HG03342 (cell line): ENCODE results near the gene SPN.
"Not testable (repeated sequence)": the region's sequence is repeated elsewhere in the genome, so short reads cannot be mapped to it uniquely, and the experiment has no call there.

Experiments used
- ATAC-seq: cut with Tn5 transposase; IDR thresholded peaks from one replicate; pipeline ENCODE4 v1.9.1; 2021; ENCODE audit warnings: mild to moderate bottlenecking, moderate library complexity; ENCODE audit not compliant: unreplicated experiment

SPN gene

DNA sequence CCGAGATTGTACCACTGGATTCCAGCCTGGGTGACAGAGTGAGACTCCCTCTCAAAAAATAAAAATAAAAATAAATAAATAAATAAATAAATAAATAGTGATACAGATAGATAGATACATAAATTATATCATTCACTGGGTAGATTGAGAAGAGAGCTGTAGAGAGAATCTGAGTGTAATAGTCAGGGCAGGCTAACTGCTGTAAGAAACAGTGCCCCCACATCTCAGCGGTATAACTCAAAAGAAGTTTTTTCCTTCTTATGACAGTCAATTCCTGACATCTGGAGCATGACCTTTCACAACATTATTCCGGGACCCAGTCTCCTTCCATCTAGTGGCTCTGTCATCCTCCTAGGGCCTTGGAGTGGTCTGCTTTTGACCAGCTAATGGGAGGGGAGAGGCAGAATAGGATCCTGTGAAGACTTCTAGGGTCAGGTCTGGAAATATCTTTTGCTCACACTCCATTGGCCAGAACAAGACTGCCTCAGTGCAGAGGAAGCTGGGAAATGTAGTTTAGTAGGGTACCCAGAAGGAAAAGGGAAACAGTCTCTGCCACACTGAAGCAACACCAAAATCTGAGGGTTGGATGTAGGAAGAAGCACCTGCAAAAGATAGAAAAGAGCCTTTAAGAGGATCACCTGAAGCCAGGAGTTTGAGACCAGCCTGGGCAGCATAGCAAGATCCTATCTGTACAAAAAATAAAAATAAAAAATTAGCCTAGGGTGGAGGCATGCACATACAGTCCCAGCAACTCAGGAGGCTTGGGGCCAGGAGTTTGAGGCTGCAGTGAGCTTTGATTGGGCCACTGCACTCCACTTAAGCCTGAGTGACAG, 13.0 kb downstream of the SPN start:
- ATAC-seq = no peak

DNA sequence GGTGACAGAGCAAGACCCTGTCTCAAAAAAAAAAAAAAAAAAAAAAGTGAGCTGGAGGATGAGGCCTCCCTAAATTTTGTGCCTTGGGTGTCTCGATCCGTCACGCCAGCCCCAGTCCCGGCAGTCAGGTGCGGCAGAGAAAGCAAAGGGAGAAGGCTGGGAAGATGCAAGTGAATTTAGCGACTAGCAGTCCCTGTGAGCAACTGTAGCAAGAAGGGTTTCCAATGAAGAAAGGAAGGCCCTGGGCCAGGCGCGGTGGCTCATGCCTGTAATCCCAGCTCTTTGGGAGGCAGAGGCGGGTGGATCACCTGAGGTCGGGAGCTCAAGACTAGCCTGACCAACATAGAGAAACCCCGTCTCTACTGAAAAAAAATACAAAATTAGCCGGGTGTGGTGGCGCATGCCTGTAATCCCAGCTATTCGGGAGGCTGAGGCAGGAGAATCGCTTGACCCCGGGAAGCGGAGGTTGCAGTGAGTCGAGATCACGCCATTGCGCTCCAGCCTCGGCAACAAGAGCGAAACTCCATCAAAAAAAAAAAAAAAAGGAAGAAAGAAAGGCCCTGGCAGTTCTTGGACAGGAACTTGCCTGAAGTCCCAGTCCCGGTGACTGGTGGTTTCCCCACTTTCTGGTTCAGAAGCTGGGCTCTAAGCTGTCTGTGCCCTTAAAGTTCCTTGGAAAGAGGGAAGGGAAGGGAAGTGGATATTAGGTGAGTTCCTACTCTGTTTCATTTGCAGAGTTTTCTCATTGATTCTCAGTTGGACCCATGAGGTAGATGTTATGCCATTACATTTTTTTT, 14.1 kb downstream of the SPN start:
- ATAC-seq = no peak

DNA sequence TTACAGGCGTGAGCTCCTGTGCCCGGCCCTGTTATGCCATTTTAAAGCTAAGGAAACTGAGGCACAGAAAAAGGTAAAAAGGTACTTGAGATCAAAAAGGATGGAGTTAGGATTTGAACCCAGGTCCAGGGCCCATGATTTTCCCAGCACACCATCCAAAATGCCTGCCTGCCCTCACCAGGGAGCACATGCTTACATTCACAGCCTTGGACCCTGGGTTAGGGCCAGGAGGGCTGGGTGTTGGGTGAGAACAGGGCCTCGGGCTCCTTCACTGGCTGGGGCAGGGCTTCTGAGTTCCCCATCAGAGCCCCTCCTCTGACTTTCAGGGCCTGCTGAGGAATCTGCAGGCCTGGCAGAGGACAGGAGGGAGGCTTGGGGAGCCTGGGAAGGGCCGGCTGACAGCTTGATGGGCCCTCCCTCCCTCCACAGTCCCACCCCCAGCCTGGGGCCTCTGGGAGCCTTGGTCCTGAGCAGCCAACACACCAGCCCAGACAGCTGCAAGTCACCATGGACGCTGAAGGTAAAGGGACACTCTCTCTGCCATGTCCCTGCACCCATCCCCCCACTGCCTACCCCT, 15.7 kb downstream of the SPN start, which contains the start of gene QPRT:
Gene QPRT (plus strand): TSS at position 490 of the 577 bp plus-strand sequence. CDS start 18 bp downstream, at position 508.
- no peak for ATAC-seq

DNA sequence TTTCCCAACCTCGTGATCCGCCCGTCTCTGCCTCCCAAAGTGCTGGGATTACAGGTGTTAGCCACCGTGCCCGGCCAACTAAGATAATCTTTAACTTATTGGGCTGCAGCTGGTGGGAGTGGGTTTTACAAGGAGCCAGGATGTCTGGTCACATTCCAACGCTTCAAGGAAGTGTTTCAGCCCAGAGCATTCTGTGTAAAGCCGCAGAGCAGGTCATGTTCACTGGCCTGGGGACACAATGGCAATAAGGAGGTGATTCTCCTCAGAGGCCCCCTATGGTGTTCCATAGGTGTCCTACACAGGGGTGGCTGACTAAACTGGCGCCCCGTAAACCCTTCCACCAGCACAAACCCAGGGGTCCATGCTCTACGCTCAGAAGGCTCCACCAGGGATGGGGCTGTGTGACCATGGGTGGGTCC, 17.1 kb downstream of the SPN start:
- ATAC-seq = no peak

DNA sequence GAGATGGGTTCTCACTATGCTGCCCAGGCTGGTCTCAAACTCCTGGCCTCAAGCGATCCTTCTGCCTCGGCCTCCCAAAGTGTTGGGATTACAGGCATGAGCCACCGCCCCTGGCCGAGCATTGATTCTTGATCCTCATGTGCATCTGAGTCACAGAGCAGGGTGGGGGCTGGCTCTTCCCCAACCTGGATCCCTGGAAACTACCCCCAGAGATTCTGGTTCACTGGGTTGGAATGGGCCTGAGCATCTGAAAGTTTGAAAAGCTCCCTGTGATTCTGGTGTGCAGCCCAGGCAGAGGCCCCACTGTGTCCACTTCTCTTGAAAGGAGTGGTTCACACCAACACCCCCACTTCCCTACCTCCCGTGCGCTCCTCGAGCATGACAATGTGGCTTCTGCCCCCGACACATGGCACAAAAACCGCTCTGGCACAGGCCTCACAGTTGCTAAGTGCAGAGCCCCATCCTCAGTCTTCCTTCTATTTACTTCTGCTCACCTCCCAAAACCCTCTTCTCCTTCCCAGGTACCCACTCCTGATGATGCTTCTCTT, 20.6 kb downstream of the SPN start:
- ATAC-seq = no peak

DNA sequence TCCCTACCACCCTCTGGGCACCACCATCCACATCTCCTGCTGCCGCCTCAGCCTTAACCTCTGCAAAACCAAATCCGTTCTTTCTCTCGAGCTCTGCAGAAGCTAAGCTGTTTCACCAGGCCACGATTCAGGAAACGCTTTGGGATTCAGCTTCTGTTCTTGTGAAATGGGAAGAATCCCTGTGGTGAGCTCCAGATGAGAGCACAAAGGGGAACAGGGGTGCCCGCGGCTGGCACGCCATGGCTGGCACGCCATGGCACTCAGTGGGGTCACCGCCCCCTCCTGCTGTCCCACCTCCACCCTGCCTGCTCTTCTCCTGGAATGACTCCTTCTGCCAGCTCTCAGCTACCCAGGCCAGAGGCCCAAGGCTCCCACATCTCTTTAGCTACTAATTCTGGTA, 21.6 kb downstream of the SPN start:
- ATAC-seq = no peak

DNA sequence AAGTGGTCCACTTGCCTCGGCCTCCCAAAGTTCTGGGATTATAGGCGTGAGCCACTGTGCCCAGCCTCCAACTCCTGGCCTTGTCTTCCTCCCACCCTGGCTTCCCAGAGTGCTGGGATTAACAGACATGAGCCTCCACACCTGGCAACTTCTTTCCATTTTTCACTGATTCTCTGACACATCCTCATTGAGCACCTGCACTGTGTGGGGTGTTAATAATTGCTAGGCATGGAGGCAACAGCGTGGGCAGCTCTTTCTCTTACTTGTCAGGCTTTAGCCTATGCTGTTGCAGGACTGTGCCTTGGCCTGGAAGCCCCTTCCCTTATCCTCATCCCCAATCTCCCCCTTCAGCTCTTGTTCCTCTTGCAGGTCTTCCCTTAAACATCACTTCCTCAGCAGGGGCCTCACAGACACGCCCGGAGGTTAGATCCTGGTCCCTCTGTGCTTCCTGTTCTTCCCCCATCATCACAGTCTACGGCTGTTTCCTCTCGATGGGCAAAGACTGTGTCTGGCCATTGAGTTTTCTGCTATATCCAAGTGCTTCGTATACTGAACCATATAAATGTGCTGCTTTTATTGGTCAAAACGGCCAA, 23.8 kb downstream of the SPN start:
- ATAC-seq = no peak

DNA sequence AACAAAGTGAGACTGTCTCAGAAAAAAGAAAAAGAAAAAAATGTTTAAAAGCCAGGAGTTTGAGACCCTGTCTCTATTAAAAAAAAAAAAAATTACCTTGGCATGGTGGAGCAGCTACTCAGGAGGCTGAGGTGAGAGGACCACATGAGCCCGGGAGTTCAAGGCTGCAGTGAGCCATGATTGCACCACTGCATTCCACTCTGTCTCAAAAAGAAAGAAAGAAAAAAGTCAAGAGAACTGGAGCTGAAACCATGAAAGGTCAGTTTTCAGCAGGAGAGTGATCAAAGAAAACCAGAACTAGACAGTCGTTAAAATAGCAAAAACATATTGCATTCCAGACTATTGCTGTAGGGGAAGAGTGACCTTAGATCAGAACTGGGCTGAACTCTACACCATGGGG, 24.7 kb downstream of the SPN start:
- no peak for ATAC-seq

DNA sequence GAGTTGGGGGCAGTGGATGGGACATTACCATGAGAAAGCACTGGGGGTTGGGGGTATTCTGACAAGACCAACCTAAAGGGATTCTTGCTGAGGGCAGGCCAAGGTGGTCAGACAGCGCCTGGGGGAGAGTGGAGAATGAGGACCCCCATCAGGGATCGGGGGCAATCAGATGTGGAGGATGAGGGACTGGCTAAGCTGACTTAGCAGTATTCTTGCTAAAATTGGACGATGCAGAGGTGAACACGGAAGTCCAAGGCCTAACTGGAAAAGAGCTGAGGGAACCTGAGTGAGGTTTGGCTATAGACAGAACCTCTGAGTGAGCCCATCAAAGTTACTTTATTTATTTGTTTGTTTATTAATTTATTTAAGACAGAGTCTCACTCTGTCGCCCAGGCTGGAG, 25.1 kb downstream of the SPN start:
- no peak for ATAC-seq

DNA sequence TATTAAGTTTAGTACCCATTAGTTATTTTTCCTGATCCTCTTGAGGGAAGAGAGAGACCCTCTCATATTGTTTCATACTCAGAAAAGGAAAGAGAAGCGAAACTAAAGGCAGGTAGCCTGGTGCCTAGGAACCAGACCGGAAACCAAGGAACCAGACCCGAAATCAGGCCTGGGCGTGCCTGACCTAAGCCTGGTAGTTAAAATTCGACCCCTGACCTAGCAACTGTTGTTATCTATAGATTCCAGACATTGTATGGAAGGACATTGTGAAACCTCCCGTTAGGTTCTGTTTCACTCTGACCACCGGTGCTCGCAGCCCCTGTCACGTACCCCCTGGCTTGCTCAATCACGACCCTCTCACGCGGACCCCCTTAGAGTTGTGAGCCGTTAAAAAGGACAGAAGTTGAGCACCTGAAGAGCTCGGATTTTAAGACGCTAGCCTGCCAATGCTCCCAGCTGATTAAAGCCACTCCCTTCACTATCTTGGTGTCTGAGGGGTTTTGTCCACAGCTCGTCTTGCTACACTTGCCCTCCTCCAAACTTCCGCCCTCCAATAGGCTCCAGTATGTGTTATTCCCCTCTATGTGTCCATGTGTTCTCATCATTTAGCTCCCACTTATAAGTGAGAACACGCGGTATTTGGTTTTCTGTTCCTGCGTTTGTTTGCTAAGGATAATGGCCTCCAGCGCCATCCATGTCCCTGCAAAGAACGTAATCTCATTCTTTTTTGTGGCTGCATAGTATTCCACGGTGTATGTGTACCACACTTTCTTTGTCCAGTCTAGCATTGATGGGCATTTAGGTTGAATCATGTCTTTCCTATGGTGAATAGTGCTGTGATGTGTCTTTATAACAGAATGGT, 26.7 kb downstream of the SPN start:
- ATAC-seq = not testable (repeated sequence)

DNA sequence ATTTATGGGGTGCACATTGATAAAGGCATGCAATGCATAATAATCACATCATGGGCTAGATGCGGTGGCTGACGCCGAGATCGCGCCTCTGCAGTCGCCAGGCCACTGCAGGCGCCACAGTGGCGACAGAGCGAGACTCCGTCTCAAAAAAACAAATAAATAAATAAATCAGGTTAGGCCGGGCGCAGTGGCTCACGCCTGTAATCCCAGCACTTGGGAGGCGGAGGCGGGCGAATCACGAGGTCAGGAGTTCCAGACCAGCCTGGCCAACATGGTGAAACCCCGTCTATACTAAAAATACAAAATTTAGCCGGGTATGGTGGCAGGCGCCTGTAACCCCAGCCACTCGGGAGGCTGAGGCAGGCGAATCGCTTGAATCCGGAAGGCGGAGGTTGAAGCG, 29.6 kb downstream of the SPN start:
- ATAC-seq = not testable (repeated sequence)

DNA sequence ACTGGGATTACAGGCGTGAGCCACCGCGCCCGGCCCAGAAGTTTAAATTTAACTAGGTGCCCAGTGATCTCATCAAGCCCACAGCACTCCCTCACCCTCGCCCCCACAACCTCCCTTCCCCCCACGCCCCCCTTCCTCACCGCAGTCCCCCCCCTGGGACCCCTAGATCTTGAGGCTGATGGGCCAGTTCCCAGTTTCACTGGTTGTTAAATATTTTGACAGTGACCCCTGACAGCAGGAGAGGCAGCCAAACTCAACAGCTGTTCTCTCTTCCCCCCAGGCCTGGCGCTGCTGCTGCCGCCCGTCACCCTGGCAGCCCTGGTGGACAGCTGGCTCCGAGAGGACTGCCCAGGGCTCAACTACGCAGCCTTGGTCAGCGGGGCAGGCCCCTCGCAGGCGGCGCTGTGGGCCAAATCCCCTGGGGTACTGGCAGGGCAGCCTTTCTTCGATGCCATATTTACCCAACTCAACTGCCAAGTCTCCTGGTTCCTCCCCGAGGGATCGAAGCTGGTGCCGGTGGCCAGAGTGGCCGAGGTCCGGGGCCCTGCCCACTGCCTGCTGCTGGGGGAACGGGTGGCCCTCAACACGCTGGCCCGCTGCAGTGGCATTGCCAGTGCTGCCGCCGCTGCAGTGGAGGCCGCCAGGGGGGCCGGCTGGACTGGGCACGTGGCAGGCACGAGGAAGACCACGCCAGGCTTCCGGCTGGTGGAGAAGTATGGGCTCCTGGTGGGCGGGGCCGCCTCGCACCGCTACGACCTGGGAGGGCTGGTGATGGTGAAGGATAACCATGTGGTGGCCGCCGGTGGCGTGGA, 31.5 kb downstream of the SPN start:
- ATAC-seq = no peak

DNA sequence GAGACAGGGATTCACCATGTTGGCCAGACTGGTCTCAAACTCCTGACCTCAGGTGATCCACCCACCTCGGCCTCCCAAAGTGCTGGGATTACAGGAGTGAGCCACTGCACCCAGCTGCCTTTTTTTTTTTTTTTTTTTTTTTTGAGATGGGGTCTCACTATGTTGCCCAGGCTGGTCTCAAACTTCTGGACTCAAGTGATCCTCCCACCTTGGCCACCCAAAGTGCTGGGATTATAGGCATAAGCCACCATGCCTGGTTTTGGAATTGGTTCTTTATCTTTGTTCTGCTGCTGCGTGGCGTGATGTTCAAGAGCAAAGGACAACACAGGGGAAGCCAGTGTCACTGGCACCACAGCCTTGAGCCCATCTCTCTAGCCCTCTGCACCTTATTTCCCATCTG, 32.6 kb downstream of the SPN start:
- ATAC-seq = not testable (repeated sequence)

DNA sequence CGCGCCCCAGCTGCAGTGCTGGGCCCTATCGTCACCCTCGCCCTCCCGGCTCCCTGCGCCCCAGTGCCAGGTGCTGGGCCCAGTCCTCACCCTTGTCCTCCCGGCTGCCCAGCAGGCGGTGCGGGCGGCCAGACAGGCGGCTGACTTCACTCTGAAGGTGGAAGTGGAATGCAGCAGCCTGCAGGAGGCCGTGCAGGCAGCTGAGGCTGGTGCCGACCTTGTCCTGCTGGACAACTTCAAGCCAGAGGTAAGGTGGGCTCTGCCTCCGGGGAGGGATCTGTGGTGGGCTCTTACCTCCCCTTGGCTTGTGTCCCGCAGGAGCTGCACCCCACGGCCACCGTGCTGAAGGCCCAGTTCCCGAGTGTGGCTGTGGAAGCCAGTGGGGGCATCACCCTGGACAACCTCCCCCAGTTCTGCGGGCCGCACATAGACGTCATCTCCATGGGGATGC, 33.9 kb downstream of the SPN start:
- no peak for ATAC-seq

DNA sequence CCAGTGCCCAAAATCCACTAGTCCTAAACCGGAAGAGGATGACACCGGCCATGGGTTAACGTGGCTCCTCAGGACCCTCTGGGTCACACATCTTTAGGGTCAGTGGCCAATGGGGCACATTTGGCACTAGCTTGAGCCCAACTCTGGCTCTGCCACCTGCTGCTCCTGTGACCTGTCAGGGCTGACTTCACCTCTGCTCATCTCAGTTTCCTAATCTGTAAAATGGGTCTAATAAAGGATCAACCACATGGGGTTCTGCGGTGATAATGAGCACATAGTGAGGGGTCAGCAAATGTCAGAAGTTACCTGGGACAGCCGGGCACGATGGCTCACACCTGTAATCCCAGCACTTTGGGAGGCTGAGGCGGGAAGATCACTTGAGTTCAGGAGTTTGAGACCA, 34.3 kb downstream of the SPN start:
- no peak for ATAC-seq

DNA sequence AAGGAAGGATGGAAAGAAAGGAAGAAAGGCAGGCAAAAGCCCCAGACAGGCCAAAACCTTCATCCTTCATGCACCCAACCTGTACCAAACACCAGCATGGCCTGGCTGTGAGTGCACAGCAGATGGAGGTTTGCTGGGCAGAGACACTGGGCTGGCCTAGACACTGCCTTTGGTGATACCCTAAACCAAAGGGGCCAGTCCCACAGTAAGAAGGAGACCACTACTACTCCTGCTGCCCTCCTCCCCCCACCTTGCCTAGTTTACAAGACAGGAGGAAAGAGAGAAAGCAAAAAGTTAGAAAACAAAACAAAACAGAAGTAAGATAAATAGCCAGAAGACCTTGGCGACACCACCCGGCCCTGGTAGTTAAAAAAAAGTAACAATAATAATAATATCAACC, 35.0 kb downstream of the SPN start:
- no peak for ATAC-seq

DNA sequence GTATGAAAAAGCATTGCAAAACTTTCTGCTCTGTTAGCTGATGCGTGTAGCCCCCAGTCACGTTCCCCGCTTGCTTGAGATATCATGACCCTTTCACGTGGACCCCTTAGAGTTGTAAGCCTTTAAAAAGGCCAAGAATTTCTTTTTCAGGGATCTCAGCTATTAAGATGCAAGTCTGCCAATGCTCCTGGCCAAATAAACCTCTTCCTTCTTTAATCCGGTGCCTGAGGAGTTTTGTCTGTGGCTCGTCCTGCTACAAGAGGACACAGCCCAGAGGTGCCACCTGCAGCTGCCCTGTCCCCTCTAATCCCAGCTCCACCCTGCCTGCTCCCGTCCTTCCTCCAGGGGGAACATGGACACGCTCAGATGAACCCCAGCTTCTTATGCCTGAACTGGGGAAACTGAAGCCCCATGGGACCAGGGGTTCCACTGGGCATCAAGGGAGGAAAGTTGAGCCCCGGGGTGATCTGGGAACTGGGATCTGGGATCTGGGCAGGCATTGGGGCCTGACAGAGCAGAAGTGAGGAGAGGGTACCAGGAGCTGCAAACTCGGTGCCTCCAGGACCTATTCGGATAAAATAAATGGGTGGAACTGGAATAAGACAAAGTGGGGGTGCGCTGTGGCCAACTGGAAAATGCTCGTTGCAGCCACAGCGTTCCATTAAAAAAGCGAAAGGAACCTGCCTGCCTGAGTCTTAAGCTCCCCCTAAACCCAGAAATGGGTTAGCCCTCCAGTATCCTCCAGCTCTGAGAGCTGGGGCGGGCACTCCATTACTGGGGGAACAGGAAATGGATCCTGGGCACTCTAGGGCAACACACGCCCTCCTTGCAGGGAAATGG, 35.7 kb downstream of the SPN start:
- ATAC-seq = no peak
